ENCODE data around the gene SOX5.

Gene SOX5

DNA sequence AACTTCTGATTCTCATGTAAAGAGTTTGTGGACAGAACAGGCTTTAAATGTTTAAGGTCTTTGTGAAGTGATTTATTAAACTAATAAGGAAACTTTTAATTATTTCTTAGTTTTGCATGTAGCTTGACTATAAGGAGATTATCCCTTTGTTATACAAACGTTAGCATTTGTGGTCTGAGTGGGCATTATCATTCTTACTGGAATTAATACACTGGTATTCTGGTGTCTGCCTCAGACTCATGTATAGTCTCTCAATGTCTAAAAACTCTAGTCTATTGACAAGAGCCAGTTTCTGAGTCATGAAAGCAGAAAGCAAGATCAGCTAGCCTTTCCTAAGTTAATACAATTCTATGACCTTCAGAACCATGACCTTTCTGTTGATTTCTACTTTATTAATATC, 51.3 kb downstream of the SOX5 start:
- no peak for DNase-seq (ENCODE audit: low spot score)
- Histone ChIP-seq H3K27me3 (ENCODE audit: insufficient read depth, poor library complexity, severe bottlenecking) (no peaks in the 10 kb centered on the region), H3K4me1 (ENCODE audit: insufficient read depth, poor library complexity, severe bottlenecking) (no peaks in the 10 kb centered on the region), H3K36me3 (ENCODE audit: low read depth) (no peaks in the 10 kb centered on the region), H3K9me3 (ENCODE audit: severe bottlenecking) (no peaks in the 10 kb centered on the region), H3K4me3 (ENCODE audit: severe bottlenecking) (no peak overlapping the region), H3K27ac (ENCODE audit: poor library complexity, severe bottlenecking) (no peak overlapping the region)
- TF ChIP-seq, protein P1, sequence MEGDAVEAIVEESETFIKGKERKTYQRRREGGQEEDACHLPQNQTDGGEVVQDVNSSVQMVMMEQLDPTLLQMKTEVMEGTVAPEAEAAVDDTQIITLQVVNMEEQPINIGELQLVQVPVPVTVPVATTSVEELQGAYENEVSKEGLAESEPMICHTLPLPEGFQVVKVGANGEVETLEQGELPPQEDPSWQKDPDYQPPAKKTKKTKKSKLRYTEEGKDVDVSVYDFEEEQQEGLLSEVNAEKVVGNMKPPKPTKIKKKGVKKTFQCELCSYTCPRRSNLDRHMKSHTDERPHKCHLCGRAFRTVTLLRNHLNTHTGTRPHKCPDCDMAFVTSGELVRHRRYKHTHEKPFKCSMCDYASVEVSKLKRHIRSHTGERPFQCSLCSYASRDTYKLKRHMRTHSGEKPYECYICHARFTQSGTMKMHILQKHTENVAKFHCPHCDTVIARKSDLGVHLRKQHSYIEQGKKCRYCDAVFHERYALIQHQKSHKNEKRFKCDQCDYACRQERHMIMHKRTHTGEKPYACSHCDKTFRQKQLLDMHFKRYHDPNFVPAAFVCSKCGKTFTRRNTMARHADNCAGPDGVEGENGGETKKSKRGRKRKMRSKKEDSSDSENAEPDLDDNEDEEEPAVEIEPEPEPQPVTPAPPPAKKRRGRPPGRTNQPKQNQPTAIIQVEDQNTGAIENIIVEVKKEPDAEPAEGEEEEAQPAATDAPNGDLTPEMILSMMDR (IDR thresholded peaks at IDR 0.05; ENCODE audit: poor library complexity, severe bottlenecking): no peak
- no peak for ATAC-seq (ENCODE audit: low read depth)

DNA sequence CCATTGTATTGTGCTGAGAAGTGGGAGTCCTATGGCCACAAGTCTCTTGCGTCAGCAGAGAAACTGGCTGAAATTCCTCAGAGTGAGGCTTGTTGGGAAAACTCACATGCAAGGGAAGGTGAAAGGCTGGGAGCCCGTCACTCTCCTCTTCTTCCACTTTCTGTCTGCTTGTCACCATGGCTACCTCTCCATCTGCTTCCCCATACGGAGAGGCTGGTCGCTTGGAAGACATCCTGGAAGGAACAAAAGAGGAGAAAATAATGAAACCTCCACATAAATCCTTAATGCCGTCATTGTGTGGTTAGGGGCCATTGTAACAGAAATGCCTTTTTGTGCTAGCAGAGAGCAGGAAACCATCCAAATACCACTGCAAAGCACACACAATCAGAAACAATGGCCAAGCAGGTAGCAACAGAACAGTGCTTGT, 53.7 kb downstream of the SOX5 start:
- H3K27me3 ChIP-seq (ENCODE audit: insufficient read depth, poor library complexity, severe bottlenecking): no peaks in the 10 kb centered on the region
- no peak for ATAC-seq (ENCODE audit: low read depth)
- no peaks in the 10 kb centered on the region for H3K9me3 ChIP-seq (ENCODE audit: severe bottlenecking)
- H3K4me1 ChIP-seq (ENCODE audit: insufficient read depth, poor library complexity, severe bottlenecking): no peaks in the 10 kb centered on the region
- TF ChIP-seq, protein P1 (IDR thresholded peaks at IDR 0.05; ENCODE audit: poor library complexity, severe bottlenecking): no peak
- H3K4me3 ChIP-seq (ENCODE audit: severe bottlenecking): no peak overlapping the region
- H3K27ac ChIP-seq (ENCODE audit: poor library complexity, severe bottlenecking): no peak overlapping the region
- DNase-seq (ENCODE audit: low spot score): no peak
- H3K36me3 ChIP-seq (ENCODE audit: low read depth): no peaks in the 10 kb centered on the region

- ATAC-seq (ENCODE audit: low read depth) (no peak), DNase-seq (ENCODE audit: low spot score) (no peak)
- Histone ChIP-seq H3K4me1 (ENCODE audit: insufficient read depth, poor library complexity, severe bottlenecking) (no peaks in the 10 kb centered on the region), H3K27ac (ENCODE audit: poor library complexity, severe bottlenecking) (no peak overlapping the region), H3K9me3 (ENCODE audit: severe bottlenecking) (no peaks in the 10 kb centered on the region), H3K27me3 (ENCODE audit: insufficient read depth, poor library complexity, severe bottlenecking) (no peaks in the 10 kb centered on the region), H3K4me3 (ENCODE audit: severe bottlenecking) (no peak overlapping the region), H3K36me3 (ENCODE audit: low read depth) (no peaks in the 10 kb centered on the region)
- TF ChIP-seq, protein P1 (IDR thresholded peaks at IDR 0.05; ENCODE audit: poor library complexity, severe bottlenecking): no peak
Observed at GRCh38 chr12:23893611-23894010, 55.9 kb downstream of the SOX5 start.

DNA sequence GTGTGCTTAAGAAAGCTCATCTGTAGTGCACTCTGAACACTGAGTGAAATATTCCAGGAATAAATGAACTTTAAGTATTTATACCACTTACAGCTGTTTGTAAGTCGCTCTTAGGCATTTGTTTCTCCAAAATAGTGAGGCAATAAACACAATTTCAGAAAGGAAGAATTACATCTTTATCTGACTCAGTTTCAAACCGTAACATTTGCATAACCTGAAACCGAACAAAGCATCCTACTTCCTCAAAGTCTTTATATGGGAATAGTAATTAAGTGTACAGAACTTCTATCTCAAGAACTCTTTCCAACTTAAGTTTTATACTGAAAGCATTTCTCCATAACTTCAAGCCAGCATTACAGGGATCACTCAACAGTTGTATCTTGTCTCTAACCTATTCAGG, 58.4 kb downstream of the SOX5 start:
- DNase-seq (ENCODE audit: low spot score) (no peak), ATAC-seq (ENCODE audit: low read depth) (no peak)
- Histone ChIP-seq H3K4me3 (ENCODE audit: severe bottlenecking) (no peak overlapping the region), H3K9me3 (ENCODE audit: severe bottlenecking) (no peaks in the 10 kb centered on the region), H3K27ac (ENCODE audit: poor library complexity, severe bottlenecking) (no peak overlapping the region), H3K27me3 (ENCODE audit: insufficient read depth, poor library complexity, severe bottlenecking) (no peaks in the 10 kb centered on the region), H3K36me3 (ENCODE audit: low read depth) (no peaks in the 10 kb centered on the region), H3K4me1 (ENCODE audit: insufficient read depth, poor library complexity, severe bottlenecking) (no peaks in the 10 kb centered on the region)
- TF ChIP-seq, protein P1 (IDR thresholded peaks at IDR 0.05; ENCODE audit: poor library complexity, severe bottlenecking): no peak

- Histone ChIP-seq H3K27ac (ENCODE audit: poor library complexity, severe bottlenecking) (no peak overlapping the region), H3K36me3 (ENCODE audit: low read depth) (no peaks in the 10 kb centered on the region), H3K4me3 (ENCODE audit: severe bottlenecking) (no peak overlapping the region), H3K27me3 (ENCODE audit: insufficient read depth, poor library complexity, severe bottlenecking) (no peaks in the 10 kb centered on the region), H3K9me3 (ENCODE audit: severe bottlenecking) (no peaks in the 10 kb centered on the region), H3K4me1 (ENCODE audit: insufficient read depth, poor library complexity, severe bottlenecking) (no peaks in the 10 kb centered on the region)
- no peak for ATAC-seq (ENCODE audit: low read depth)
- TF ChIP-seq, protein P1 (IDR thresholded peaks at IDR 0.05; ENCODE audit: poor library complexity, severe bottlenecking): no peak
- DNase-seq (ENCODE audit: low spot score): no peak
Observed at GRCh38 chr12:23889069-23889440, 60.4 kb downstream of the SOX5 start.
